Mucosa of descending colon (tissue), 3 donors: ENCODE results near the gene VPS37D. TPM values are rescaled to one million over a fixed set of nuclear protein-coding genes. Genes with fewer than 3 reads are reported as not detected.
A peak's percentile ranks its signal among the peaks of the same experiment; 100 is the strongest.

ENCODE experiments used
- ATAC-seq: fragments of 200-7000 bp; cut with Tn5 transposase; one replicate; pipeline ENCODE4 v1.9.1; 2020; ENCODE audit warnings: mild to moderate bottlenecking, moderate library complexity
- DNase-seq, 3 donors: peaks; one replicate each; pipeline ENCODE4 v3.0.0-alpha.2; 2020
- H3K36me3 ChIP-seq: fragments of 200-600 bp; one replicate; pipeline ENCODE4 v1.8.0; 2021; ENCODE audit warnings: low read depth, mild to moderate bottlenecking
- H3K4me1 ChIP-seq: fragments of 200-600 bp; one replicate; pipeline ENCODE4 v1.8.0; 2021; ENCODE audit warnings: low read depth, mild to moderate bottlenecking
- H3K4me3 ChIP-seq: fragments of 200-600 bp; one replicate; pipeline ENCODE4 v1.8.0; 2021; ENCODE audit warnings: mild to moderate bottlenecking
- H3K9me3 ChIP-seq: fragments of 200-600 bp; one replicate; pipeline ENCODE4 v1.8.0; 2021; ENCODE audit warnings: mild to moderate bottlenecking
- CTCF ChIP-seq: fragments of 200-600 bp; IDR thresholded peaks from one replicate; pipeline ENCODE4 v1.8.0; 2022; ENCODE audit warnings: antibody characterized with exemption, mild to moderate bottlenecking
- intact Hi-C, 2 donors: fragments of 100-400 bp; cut with DNase I in 1 of 2; cut with micrococcal nuclease in 1 of 2; formaldehyde crosslinking; loops; one replicate each; pipeline versions ENCODE4 v1.11.0 to v1.11.1; 2022; cut with DNase I, micrococcal nuclease
- total RNA-seq, 3 donors: library from RNA; stranded (reverse); fragmentation: NEBNext Ultra II Directional in 2 of 3; extraction: Animal tissue kit (Norgen Biotek cat#: 25700) in 2 of 3; gene quantifications; one replicate each; pipeline versions ENCODE4 v1.2.1 to v1.2.4, GENCODE V29; 2021 to 2023
- donor health status: DM: no; HTN: no; CAD: no; lungs with moderate emphysema.
- donor health status: DM: no; HTN: no; CAD: no.
- donor health status: DM: no; HTN: yes; CAD: no.

Gene VPS37D
- total RNA-seq, 3 donors from 2014 or later = 0.48 to 3.3 TPM; not detected in 1

- intact Hi-C loops = no loop called here
- no peak for TF ChIP-seq CTCF
- ATAC-seq (peak; percentile 25), DNase-seq (peak in 1 of 3 donors; percentile 35)
- H3K9me3 ChIP-seq = no peaks in the 10 kb centered on the region
- H3K4me1 ChIP-seq = peaks cover 26% of the 10 kb centered on the region
- no peaks in the 10 kb centered on the region for H3K36me3 ChIP-seq
- H3K4me3 ChIP-seq = peak overlapping the region; percentile 82
Measured at GRCh38 chr7:73683788-73684693, 16.4 kb downstream of the VPS37D start.

DNA sequence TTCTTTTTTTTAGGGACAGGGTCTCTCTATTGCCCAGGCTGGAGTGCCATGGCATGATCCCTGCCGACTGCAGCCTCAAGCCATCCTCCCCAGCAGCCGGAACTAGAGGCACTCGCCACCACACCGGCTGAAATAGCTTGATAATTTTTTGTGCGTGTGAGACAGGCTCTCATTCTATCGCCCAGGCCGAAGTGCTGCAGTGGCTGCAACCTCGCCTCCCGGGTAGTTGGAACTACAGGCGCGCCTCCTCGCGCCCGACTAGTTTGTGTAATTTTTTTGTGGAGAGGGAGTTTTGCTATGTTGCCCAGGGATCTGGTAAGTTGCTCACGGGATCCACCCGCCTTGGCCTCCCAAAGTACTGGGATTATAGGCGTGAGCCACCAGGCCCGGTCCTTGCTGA lies 17.7 kb downstream of the VPS37D start:
- TF ChIP-seq CTCF = no peak
- Histone ChIP-seq H3K4me1 (peaks cover 26% of the 10 kb centered on the region), H3K36me3 (peaks cover 7% of the 10 kb centered on the region), H3K9me3 (no peaks in the 10 kb centered on the region), H3K4me3 (no peak overlapping the region)
- intact Hi-C loops = no loop called here
- DNase-seq (no peak), ATAC-seq (no peak)

DNA sequence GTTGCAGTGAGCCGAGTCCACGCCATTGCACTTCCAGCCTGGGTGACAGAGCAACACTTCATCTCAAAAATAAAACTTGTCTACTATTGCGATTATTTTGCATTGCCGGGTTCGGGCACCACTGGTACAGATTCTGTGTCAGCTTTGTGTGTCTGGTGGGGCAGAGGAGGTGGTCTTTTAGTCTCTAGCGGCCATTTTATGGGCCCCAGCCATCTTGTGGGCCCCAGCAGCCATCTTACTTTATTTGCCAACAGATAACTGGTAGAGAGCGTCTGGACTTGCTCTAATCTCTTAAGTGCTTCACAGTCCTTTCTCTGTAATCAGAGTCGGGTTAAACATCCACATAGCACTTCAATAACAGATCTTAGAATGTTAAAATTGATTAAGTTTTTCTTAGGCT lies 20.7 kb downstream of the VPS37D start:
- Histone ChIP-seq H3K4me3 (no peak overlapping the region), H3K4me1 (peaks cover 9% of the 10 kb centered on the region), H3K9me3 (no peaks in the 10 kb centered on the region), H3K36me3 (peaks cover 7% of the 10 kb centered on the region)
- TF ChIP-seq CTCF = no peak
- DNase-seq (no peak), ATAC-seq (no peak)
- intact Hi-C loops = no loop called here

DNA sequence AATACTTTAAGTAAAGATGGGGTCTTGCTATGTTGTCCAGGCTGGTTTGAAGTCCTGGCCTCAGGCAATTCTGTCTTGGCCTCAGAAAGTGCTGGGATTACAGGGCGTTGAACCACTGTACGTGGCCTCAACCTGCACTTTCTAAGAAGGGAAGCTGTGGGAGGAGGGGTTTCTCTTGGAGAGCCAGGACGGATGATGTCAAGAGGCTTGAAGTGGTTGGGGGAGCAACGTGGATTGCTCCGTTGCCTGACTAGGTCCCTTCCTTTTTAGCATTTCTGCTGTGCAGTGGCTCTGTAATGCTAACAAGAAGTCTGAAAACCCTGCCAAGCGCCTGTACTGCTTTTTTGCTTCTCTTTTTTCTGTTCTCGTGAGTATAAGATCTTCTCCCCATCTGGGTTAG lies 23.0 kb downstream of the VPS37D start:
- ATAC-seq (no peak), DNase-seq (no peak)
- H3K36me3 ChIP-seq = peaks cover 7% of the 10 kb centered on the region
- TF ChIP-seq CTCF = no peak
- H3K9me3 ChIP-seq = no peaks in the 10 kb centered on the region
- no peak overlapping the region for H3K4me3 ChIP-seq
- no peaks in the 10 kb centered on the region for H3K4me1 ChIP-seq
- intact Hi-C loops = no loop called here

- DNase-seq (no peak), ATAC-seq (no peak)
- no peaks in the 10 kb centered on the region for H3K36me3 ChIP-seq
- no peaks in the 10 kb centered on the region for H3K4me1 ChIP-seq
- no peak overlapping the region for H3K4me3 ChIP-seq
- intact Hi-C loops = no loop called here
- TF ChIP-seq CTCF = no peak
- H3K9me3 ChIP-seq = no peaks in the 10 kb centered on the region
Measured at GRCh38 chr7:73696372-73696771, 28.7 kb downstream of the VPS37D start.
